Hepatocyte (in vitro differentiated cells): ENCODE data around the gene ZNF581.

ENCODE experiments used
- EZH2 ChIP-seq: fragments of 200-600 bp; sonication (generic); IDR thresholded peaks from 2 replicates; pipeline ENCODE4 v1.6.1; 2016; ENCODE audit warnings: antibody characterized with exemption, mild to moderate bottlenecking, borderline replicate concordance
- TF ChIP-seq, protein P1 (sequence below): fragments of 200-600 bp; sonication (generic); IDR thresholded peaks from 2 replicates; pipeline ENCODE4 v1.5.1; 2016; ENCODE audit warnings: antibody characterized with exemption, mild to moderate bottlenecking; ENCODE audit not compliant: poor library complexity

DNA sequence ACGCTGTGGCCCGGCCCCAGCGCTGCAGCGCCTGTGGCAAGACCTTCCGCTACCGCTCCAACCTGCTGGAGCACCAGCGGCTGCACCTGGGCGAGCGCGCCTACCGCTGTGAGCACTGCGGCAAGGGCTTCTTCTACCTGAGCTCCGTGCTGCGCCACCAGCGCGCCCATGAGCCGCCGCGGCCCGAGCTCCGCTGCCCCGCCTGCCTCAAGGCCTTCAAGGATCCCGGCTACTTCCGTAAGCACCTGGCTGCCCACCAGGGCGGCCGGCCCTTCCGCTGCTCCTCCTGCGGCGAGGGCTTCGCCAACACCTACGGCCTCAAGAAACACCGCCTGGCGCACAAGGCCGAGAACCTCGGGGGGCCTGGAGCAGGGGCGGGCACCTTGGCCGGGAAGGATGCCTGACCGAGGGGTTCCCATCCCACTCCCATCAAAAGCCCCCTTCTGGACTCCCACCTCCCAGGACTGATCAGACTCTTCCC lies 27.0 kb upstream of the ZNF581 start:
- TF ChIP-seq EZH2: no peak
- TF ChIP-seq, protein P1, sequence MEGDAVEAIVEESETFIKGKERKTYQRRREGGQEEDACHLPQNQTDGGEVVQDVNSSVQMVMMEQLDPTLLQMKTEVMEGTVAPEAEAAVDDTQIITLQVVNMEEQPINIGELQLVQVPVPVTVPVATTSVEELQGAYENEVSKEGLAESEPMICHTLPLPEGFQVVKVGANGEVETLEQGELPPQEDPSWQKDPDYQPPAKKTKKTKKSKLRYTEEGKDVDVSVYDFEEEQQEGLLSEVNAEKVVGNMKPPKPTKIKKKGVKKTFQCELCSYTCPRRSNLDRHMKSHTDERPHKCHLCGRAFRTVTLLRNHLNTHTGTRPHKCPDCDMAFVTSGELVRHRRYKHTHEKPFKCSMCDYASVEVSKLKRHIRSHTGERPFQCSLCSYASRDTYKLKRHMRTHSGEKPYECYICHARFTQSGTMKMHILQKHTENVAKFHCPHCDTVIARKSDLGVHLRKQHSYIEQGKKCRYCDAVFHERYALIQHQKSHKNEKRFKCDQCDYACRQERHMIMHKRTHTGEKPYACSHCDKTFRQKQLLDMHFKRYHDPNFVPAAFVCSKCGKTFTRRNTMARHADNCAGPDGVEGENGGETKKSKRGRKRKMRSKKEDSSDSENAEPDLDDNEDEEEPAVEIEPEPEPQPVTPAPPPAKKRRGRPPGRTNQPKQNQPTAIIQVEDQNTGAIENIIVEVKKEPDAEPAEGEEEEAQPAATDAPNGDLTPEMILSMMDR: no peak
